WTC11 (cell line): ENCODE data around the gene USP26. TPM values are rescaled to one million over a fixed set of nuclear protein-coding genes. Genes with fewer than 3 reads are reported as not detected.
"Not testable (repeated sequence)": the region's sequence is repeated elsewhere in the genome, so short reads cannot be mapped to it uniquely, and the experiment has no call there.

Source experiments
- ATAC-seq: fragments of 200-7000 bp; cut with Tn5 transposase; 2 replicates; pipeline ENCODE4 v1.10.0; 2021; ENCODE audit warnings: mild to moderate bottlenecking, moderate library complexity
- CTCF ChIA-PET: fragments of 300-600 bp; sonication (Branson Sonifier 250); formaldehyde crosslinking; loops from one replicate; lab custom pipeline; 2021; ENCODE audit warnings: antibody characterized with exemption; lab: Charles Lee
- POLR2A ChIA-PET: fragments of 350-600 bp; sonication (Branson Sonifier 250); formaldehyde crosslinking; loops from one replicate; lab custom pipeline; 2021; ENCODE audit warnings: antibody characterized with exemption; lab: Charles Lee
- DNase-seq: peaks from one replicate; pipeline ENCODE4 v3.0.0; 2021; ENCODE audit warnings: low spot score
- H3K27ac Mint-ChIP-seq: 2 replicates; pipeline ENCODE4 v1.8.0; 2021; ENCODE audit warnings: mixed read lengths
- H3K27me3 Mint-ChIP-seq: 2 replicates; pipeline ENCODE4 v1.8.0; 2021; ENCODE audit warnings: low read depth, mild to moderate bottlenecking, moderate library complexity, mixed read lengths
- H3K36me3 Mint-ChIP-seq: 2 replicates; pipeline ENCODE4 v1.8.0; 2021; ENCODE audit warnings: mixed read lengths
- H3K4me1 Mint-ChIP-seq: 2 replicates; pipeline ENCODE4 v1.8.0; 2022; ENCODE audit warnings: mixed read lengths
- H3K4me3 Mint-ChIP-seq: 2 replicates; pipeline ENCODE4 v1.8.0; 2021; ENCODE audit warnings: mild to moderate bottlenecking, moderate library complexity, mixed read lengths
- H3K9me3 Mint-ChIP-seq: 2 replicates; pipeline ENCODE4 v1.8.0; 2021; ENCODE audit warnings: mixed read lengths
- ESRRA ChIP-seq: sonication (generic); formaldehyde crosslinking; IDR thresholded peaks from 2 replicates; pipeline ENCODE4 v1.8.1; 2022; ENCODE audit warnings: mild to moderate bottlenecking, missing genetic modification reagents, borderline replicate concordance
- FOXK1 ChIP-seq: sonication (generic); formaldehyde crosslinking; IDR thresholded peaks from 2 replicates; pipeline ENCODE4 v1.8.0; 2022; ENCODE audit warnings: mild to moderate bottlenecking, moderate library complexity, missing genetic modification reagents
- FOXP1 ChIP-seq: sonication (generic); formaldehyde crosslinking; IDR thresholded peaks from 2 replicates; pipeline ENCODE4 v1.8.0; 2022; ENCODE audit warnings: missing genetic modification reagents, mild to moderate bottlenecking, moderate library complexity, borderline replicate concordance
- JAZF1 ChIP-seq: fragments of 250-450 bp; sonication (Bioruptor Pico); IDR thresholded peaks from 2 replicates; pipeline ENCODE4 v1.9.0; 2021; ENCODE audit warnings: moderate library complexity, mild to moderate bottlenecking, inconsistent platforms
- JUN ChIP-seq: sonication (generic); formaldehyde crosslinking; IDR thresholded peaks from 2 replicates; pipeline ENCODE4 v1.8.0; 2023; ENCODE audit warnings: mild to moderate bottlenecking, missing genetic modification reagents
- MYBL2 ChIP-seq: sonication (generic); formaldehyde crosslinking; IDR thresholded peaks from 2 replicates; pipeline ENCODE4 v1.8.1; 2023; ENCODE audit warnings: mild to moderate bottlenecking, moderate library complexity, missing genetic modification reagents
- NFYB ChIP-seq: sonication (generic); formaldehyde crosslinking; conservative IDR thresholded peaks from 2 replicates; pipeline ENCODE4 v1.8.0; 2022; ENCODE audit warnings: low read depth, missing genetic modification reagents
- RELA ChIP-seq: sonication (generic); formaldehyde crosslinking; IDR thresholded peaks from 2 replicates; pipeline ENCODE4 v1.8.1; 2022; ENCODE audit warnings: missing genetic modification reagents, mild to moderate bottlenecking, borderline replicate concordance
- SMAD4 ChIP-seq: sonication (generic); formaldehyde crosslinking; IDR thresholded peaks from 2 replicates; pipeline ENCODE4 v1.8.0; 2022; ENCODE audit warnings: mild to moderate bottlenecking, missing genetic modification reagents
- SOX15 ChIP-seq: fragments of 250-450 bp; sonication (Bioruptor Pico); IDR thresholded peaks from 2 replicates; pipeline ENCODE4 v1.9.0; 2021; ENCODE audit warnings: mild to moderate bottlenecking
- SP1 ChIP-seq: sonication (generic); formaldehyde crosslinking; conservative IDR thresholded peaks from 2 replicates; pipeline ENCODE4 v1.8.1; 2022; ENCODE audit warnings: missing genetic modification reagents
- TEAD1 ChIP-seq: sonication (generic); formaldehyde crosslinking; IDR thresholded peaks from 2 replicates; pipeline ENCODE4 v1.8.0; 2022; ENCODE audit warnings: mild to moderate bottlenecking, missing genetic modification reagents
- ZNF121 ChIP-seq: sonication (generic); formaldehyde crosslinking; IDR thresholded peaks from 2 replicates; pipeline ENCODE4 v1.8.0; 2023; ENCODE audit warnings: missing genetic modification reagents
- ZNF219 ChIP-seq: sonication (generic); formaldehyde crosslinking; IDR thresholded peaks from 2 replicates; pipeline ENCODE4 v1.8.0; 2023; ENCODE audit warnings: missing genetic modification reagents, mild to moderate bottlenecking, borderline replicate concordance
- ZNF232 ChIP-seq: sonication (generic); formaldehyde crosslinking; IDR thresholded peaks from 2 replicates; pipeline ENCODE4 v1.8.0; 2022; ENCODE audit warnings: mild to moderate bottlenecking, missing genetic modification reagents
- ZNF317 ChIP-seq: sonication (generic); formaldehyde crosslinking; IDR thresholded peaks from 2 replicates; pipeline ENCODE4 v1.8.1; 2023; ENCODE audit warnings: low read depth, mild to moderate bottlenecking, moderate library complexity, missing genetic modification reagents, borderline replicate concordance
- total RNA-seq: library from RNA; stranded (reverse); gene quantifications from 3 replicates; pipeline ENCODE4 v1.2.3, GENCODE V29; 2021
- TF ChIP-seq, protein P1 (sequence below): sonication (generic); formaldehyde crosslinking; IDR thresholded peaks from 2 replicates; pipeline ENCODE4 v1.8.0; 2022; ENCODE audit warnings: mild to moderate bottlenecking, missing genetic modification reagents
- TF ChIP-seq, protein P2 (sequence below): sonication (generic); formaldehyde crosslinking; IDR thresholded peaks from 2 replicates; pipeline ENCODE4 v1.8.0; 2023; ENCODE audit warnings: missing genetic modification reagents
- TF ChIP-seq, protein P3 (sequence below): fragments of 250-450 bp; sonication (Bioruptor Pico); IDR thresholded peaks from 2 replicates; pipeline ENCODE4 v1.9.0; 2021; ENCODE audit warnings: moderate library complexity, mild to moderate bottlenecking, inconsistent platforms, borderline replicate concordance
- TF ChIP-seq, protein P4 (sequence below): sonication (generic); formaldehyde crosslinking; IDR thresholded peaks from 2 replicates; pipeline ENCODE4 v1.8.0; 2023; ENCODE audit warnings: missing genetic modification reagents, mild to moderate bottlenecking, borderline replicate concordance

USP26 gene
- total RNA-seq, 1 experiment from 2014 or later: 0.11 TPM

DNA sequence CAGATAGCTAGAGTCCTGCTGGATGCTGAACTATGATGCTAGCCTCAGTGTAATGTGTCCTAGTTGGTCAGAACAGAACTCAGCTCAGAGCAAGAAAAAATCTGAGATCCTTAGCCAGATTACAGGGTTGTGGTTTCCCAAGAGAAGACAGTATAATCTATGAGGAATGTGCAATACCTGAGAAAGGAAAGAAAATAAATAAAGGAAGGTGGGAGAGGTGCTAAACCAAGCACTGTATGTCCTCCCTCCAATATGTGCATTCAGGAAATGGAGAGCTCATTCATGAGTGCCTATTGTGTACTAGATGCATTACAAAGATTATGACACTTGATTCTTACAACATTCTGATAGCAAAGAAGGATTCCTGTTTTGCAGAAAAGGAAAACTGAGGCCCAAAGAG, 7.5 kb downstream of the USP26 start:
- Mint-ChIP-seq H3K27ac (no peak overlapping the region), H3K4me3 (no peak overlapping the region), H3K27me3 (no peaks in the 10 kb centered on the region), H3K9me3 (no peaks in the 10 kb centered on the region)
- POLR2A ChIA-PET: no interaction called here
- DNase-seq (no peak), ATAC-seq (no peak)
- TF ChIP-seq ZNF317 (CRISPR knock-in tag): no peak
- no peak for TF ChIP-seq NFYB
- no peak for TF ChIP-seq FOXP1 (CRISPR knock-in tag)
- TF ChIP-seq, protein P1, sequence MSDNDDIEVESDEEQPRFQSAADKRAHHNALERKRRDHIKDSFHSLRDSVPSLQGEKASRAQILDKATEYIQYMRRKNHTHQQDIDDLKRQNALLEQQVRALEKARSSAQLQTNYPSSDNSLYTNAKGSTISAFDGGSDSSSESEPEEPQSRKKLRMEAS (CRISPR knock-in tag): no peak
- no peak for TF ChIP-seq JUN (CRISPR knock-in tag)
- no peak for TF ChIP-seq TEAD1 (CRISPR knock-in tag)
- TF ChIP-seq, protein P2, sequence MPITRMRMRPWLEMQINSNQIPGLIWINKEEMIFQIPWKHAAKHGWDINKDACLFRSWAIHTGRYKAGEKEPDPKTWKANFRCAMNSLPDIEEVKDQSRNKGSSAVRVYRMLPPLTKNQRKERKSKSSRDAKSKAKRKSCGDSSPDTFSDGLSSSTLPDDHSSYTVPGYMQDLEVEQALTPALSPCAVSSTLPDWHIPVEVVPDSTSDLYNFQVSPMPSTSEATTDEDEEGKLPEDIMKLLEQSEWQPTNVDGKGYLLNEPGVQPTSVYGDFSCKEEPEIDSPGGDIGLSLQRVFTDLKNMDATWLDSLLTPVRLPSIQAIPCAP (CRISPR knock-in tag): no peak
- TF ChIP-seq, all 79 proteins: peak for 0
- CTCF ChIA-PET: no interaction called here
- no peaks in the 10 kb centered on the region for H3K4me1 Mint-ChIP-seq
- no peaks in the 10 kb centered on the region for H3K36me3 Mint-ChIP-seq

DNA sequence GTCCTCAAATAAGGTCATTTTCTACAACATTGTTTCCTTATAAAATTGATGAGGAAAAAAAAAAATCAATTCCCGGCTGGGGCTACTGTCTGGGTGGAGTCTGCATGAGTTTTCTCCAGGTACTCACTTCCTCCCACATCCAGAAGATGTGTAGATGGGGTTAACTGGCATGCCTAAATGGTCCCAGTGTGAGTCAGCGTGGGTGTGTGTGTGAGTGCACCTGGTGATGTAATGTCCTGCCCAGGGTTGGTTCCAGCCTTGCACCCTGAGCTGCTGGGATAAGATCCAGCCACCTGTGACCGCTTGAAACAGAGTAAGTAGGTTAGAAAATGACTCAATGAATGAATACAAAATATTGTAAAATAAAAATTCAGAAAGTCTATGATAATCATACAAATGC, 11.1 kb downstream of the USP26 start:
- Mint-ChIP-seq H3K4me3 (no peak overlapping the region), H3K27me3 (no peaks in the 10 kb centered on the region), H3K4me1 (no peaks in the 10 kb centered on the region), H3K9me3 (no peaks in the 10 kb centered on the region), H3K36me3 (no peaks in the 10 kb centered on the region), H3K27ac (no peak overlapping the region)
- no peak for ATAC-seq
- CTCF ChIA-PET: no interaction called here
- TF ChIP-seq SOX15 (CRISPR knock-in tag) (no peak), SMAD4 (CRISPR knock-in tag) (no peak), ESRRA (CRISPR knock-in tag) (no peak), ZNF121 (CRISPR knock-in tag) (no peak), MYBL2 (no peak), JAZF1 (CRISPR knock-in tag) (no peak), FOXK1 (no peak), SP1 (CRISPR knock-in tag) (no peak), ZNF232 (CRISPR knock-in tag) (no peak), ZNF219 (CRISPR knock-in tag) (no peak), RELA (no peak)
- TF ChIP-seq, protein P3, sequence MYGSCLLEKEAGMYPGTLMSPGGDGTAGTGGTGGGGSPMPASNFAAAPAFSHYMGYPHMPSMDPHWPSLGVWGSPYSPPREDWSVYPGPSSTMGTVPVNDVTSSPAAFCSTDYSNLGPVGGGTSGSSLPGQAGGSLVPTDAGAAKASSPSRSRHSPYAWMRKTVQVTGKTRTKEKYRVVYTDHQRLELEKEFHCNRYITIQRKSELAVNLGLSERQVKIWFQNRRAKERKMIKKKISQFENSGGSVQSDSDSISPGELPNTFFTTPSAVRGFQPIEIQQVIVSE: no peak
- TF ChIP-seq, protein P4, sequence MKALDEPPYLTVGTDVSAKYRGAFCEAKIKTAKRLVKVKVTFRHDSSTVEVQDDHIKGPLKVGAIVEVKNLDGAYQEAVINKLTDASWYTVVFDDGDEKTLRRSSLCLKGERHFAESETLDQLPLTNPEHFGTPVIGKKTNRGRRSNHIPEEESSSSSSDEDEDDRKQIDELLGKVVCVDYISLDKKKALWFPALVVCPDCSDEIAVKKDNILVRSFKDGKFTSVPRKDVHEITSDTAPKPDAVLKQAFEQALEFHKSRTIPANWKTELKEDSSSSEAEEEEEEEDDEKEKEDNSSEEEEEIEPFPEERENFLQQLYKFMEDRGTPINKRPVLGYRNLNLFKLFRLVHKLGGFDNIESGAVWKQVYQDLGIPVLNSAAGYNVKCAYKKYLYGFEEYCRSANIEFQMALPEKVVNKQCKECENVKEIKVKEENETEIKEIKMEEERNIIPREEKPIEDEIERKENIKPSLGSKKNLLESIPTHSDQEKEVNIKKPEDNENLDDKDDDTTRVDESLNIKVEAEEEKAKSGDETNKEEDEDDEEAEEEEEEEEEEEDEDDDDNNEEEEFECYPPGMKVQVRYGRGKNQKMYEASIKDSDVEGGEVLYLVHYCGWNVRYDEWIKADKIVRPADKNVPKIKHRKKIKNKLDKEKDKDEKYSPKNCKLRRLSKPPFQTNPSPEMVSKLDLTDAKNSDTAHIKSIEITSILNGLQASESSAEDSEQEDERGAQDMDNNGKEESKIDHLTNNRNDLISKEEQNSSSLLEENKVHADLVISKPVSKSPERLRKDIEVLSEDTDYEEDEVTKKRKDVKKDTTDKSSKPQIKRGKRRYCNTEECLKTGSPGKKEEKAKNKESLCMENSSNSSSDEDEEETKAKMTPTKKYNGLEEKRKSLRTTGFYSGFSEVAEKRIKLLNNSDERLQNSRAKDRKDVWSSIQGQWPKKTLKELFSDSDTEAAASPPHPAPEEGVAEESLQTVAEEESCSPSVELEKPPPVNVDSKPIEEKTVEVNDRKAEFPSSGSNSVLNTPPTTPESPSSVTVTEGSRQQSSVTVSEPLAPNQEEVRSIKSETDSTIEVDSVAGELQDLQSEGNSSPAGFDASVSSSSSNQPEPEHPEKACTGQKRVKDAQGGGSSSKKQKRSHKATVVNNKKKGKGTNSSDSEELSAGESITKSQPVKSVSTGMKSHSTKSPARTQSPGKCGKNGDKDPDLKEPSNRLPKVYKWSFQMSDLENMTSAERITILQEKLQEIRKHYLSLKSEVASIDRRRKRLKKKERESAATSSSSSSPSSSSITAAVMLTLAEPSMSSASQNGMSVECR (CRISPR knock-in tag): no peak
- POLR2A ChIA-PET: interaction anchor here (0.6 kb wide), 1 partner anchor 33 kb away, joined by 4 read pairs; no protein-coding TSS in a partner anchor
- no peak for DNase-seq

DNA sequence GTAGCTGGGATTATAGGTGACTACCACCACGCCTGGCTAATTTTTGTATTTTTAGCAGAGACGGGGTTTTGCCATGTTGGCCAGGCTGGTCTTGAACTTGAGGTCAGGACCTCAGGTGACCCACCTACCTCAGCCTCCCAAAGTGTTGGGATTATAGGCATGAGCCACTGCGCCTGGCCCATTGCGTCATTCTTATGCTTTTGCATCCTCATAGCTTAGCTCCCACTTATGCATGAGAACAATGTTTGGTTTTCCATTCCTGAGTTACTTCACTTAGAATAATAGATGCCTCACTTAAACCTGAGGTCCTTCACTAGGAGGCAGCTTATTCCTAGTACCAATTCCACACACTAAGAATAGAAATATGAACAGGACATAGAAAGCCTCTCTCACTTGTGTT, 11.9 kb downstream of the USP26 start:
- ATAC-seq, POLR2A ChIA-PET, H3K36me3 Mint-ChIP-seq, H3K4me1 Mint-ChIP-seq, CTCF ChIA-PET, H3K9me3 Mint-ChIP-seq, H3K27ac Mint-ChIP-seq, H3K27me3 Mint-ChIP-seq, H3K4me3 Mint-ChIP-seq, DNase-seq: not testable (repeated sequence)
